Endometrial microvascular endothelial cells (primary cell): ENCODE results near the gene GNB1L. TPM values are rescaled to one million over a fixed set of nuclear protein-coding genes. Genes with fewer than 3 reads are reported as not detected.
"Not testable (repeated sequence)": the region's sequence is repeated elsewhere in the genome, so short reads cannot be mapped to it uniquely, and the experiment has no call there.

Experiments
- in situ Hi-C: cut with HindIII; loops from 2 replicates; pipeline ENCODE4 v1.10.0; 2017; ENCODE audit warnings: low sequenced_read_pairs, low pct_unique_long_range_greater_than_20kb; ENCODE audit errors: inconsistent ontology term
- total RNA-seq: library from RNA; depleted of rRNA; stranded (reverse); fragments of >200 nt; gene quantifications from one replicate; pipeline ENCODE4 v1.2.3, GENCODE V29; 2015; ENCODE audit errors: inconsistent ontology term

The GNB1L gene
- total RNA-seq, 1 donor from 2014 or later: 19.7 TPM

DNA sequence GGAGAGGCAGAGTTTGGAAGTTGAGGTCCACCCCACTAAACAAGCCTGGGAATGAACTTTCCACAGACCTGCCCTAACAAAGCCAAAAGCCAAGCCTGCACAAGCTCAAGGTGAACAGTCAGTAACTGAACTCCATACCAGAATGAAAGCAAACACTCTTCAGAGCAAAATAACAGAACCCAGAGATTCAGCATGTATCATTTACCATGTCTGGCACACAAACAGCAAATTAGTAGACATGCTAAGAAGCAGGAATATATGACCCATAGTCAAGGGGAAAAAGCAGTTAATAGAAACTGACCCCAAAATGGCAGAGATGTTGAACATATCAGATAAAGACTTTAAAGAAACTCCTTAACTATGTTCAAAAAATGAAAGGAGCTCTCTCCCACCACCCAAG is 62.8 kb downstream of the GNB1L start:
- in situ Hi-C loops: no loop called here

- in situ Hi-C loops: no loop called here
Observed at GRCh38 chr22:19791243-19791642, 63.4 kb downstream of the GNB1L start.

GRCh38 chr22:19789828-19790227 is 64.8 kb downstream of the GNB1L start:
- in situ Hi-C loops: no loop called here

DNA sequence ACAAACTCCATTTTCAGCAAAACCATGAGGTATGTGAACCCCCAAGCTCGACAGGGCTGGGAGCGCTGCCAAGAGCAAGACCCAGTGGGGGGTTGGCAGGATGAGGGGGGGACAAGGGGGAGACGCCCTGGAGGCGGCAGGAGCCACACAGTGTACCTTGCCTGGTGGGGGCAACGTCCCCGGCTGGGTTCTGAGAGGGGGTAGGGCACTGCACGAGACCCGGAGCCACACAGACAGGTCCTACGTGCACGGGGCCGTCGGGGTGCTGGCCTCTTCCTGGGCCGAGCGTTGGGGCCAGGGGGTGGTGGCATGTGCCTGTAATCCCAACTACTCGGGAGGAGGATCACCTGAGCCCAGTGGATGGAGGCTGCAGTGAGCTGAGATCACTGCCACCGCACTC is 65.3 kb downstream of the GNB1L start:
- in situ Hi-C loops: no loop called here

GRCh38 chr22:19788661-19789225 is 65.9 kb downstream of the GNB1L start:
- in situ Hi-C loops: no loop called here

GRCh38 chr22:19787849-19788141 is 66.9 kb downstream of the GNB1L start:
- in situ Hi-C loops: no loop called here

DNA sequence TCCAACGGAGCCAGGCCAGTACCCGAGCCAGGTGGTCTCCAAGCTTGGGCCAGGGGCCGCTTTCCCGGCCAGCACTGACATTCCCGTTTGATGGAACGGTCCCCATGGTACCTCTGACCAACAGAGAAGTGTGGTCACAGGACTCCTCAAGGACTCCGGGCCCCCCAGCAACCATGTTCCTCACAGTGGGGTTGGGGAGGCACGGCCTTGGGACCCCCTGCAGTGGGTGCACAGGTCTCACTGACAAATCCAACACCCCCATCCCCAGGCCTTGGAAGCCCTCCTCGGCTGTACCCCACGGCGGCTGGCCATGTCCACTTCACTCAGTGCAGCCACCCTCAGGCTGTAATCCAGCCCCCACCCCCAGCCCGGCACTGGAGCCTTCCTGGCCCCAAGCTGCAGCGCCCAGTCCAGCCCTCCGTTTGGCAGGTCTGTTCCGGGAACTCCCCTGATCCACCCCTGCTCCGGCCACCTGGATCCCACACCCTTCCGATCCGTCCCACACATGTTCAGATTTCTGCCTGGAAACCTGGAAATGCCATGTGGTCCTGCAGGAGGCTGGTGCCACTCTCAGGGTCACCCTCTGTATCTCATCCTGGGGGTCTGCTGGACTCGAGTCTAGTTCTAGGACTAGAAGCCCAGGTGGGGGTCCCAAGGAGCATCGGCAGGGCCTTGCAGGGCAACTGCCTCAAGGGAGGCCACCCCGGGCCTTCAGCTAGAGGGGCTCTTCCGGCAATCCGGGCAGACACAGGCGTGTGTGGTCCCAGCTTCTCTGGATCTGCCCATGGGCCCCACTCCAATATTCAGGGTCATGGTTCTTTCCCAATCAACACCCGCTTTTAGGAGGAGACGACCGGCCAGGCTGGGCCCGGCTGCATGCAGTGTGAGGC is 67.5 kb downstream of the GNB1L start:
- in situ Hi-C loops: no loop called here

DNA sequence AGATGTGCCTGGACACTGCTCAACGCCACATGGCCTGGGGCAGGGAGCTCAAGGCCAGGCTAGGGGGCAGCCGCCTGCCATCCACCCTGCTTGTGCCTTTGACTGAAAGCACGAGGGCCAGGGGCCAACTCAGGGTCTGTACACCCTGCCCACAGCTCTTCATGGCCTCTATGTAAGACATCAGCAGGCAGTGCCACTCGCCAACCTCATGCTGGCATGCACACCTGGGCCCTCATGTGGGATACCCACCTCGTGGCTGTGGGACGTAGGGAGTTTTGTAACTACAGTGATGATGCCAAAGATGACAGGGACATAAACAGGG is 68.4 kb downstream of the GNB1L start:
- in situ Hi-C loops: no loop called here

DNA sequence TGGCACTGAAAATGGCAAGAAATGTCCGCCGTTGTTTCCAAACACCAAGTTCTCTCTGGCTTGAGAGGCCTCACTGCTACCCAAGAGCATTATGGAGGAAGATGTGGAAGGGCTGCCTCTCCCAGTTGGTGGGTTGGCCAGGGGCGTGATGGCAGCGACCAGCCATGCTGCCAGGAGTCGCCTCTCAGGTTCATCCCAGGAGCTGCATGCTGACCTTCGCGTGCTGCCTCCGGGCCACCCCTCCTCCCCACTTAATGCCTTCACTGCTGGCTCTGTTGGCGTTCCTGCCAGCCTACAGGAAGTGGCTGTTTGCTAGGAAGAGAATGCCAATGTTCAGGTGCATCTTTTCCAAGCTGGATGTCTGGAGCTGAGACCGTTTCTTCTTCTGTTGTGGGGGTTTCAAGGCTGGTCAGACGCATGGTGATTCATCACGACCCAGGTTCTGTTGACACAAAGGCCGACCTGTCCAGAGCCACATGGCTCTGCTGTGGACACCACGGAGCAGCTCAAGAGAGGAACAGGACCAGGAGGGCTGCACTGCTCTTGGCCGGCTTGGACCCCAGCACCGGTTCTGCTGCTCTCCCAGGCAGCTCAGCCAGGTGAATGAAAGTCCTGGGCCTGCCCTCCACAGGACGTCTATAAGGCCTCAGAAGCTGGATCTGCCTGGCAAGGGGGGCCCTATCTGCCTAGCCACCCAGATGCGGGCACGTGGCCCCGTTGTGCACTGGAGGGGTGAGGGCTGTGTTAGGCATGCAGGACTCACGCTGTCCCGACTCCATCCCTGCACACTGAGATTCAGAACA is 69.0 kb downstream of the GNB1L start:
- in situ Hi-C loops: no loop called here

DNA sequence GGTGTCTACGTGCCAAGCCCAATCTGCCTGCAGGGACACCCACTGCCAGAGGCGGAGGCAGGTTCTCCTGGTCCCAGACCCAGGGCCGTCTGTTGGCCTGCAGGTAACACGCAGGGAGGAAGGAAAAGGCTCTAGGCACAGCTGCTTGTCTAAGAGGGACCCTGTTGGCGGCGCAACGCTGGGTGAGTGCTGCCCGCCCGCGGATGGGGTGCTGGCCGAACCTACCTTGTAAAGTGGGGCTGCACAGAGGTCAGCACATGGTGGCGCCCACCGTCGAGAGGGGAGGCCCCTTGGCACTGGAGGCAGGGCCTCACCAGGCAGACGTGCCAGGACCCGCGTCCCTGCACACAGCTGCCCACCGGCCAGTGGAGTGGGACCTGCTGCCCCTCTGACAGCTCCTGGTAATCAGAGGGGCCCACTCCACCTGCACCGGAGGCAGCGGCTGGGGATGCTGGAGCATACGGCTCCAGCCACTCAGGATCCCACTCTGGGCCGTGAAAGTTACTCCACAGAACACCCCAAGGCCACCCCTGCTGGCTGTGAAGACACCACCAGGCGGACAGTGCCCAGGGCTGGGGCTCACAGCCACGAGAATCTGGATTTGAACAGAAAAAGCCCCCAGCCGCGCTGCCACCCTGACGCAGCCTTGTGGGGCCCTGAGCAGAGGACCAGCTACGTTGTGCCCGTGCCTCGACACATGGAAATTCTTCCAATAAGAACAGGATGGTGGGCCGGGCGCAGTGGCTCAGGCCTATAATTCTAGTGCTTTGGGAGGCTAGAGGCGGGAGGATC is 70.1 kb downstream of the GNB1L start:
- in situ Hi-C loops: no loop called here

DNA sequence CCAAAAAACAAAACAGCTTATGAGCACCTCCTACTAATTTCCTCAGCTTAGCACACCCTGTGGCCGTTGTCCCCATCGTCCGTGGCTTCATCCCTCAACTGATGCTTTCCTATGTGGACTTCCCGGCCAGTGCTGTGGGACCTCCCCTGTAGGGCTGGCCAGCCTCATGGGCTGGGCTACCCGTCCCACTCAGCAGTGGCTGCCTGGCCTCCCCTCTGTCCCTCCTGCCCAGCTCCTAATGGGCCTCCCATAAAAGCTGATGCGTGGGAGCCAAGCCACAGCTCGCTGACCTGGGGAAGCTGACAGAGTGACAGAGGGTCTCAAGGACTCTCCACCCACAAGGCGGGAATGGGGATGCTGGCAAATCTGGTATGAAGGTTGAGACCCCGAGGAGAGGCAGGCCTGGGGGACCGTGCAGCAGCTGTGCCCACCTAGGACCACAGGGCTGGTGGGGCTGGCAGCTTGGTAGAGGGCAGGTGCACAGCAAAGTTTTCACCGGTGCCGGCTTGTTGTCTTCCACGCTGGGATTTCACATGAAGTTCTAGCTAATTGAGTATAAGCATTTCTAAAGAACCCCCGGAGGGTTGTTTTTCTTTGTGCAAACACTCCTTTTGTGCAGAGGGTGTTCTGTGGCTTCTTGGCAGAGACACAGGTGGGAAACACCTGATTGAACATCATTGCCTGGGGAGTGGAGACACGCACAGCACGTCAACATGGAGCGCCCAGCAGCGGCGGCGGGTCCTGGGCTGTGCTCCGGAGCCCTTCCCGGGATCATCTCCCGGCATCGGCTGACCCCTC is 70.9 kb downstream of the GNB1L start:
- in situ Hi-C loops: no loop called here

- in situ Hi-C loops: no loop called here
Observed at GRCh38 chr22:19782533-19782932, 72.1 kb downstream of the GNB1L start.

DNA sequence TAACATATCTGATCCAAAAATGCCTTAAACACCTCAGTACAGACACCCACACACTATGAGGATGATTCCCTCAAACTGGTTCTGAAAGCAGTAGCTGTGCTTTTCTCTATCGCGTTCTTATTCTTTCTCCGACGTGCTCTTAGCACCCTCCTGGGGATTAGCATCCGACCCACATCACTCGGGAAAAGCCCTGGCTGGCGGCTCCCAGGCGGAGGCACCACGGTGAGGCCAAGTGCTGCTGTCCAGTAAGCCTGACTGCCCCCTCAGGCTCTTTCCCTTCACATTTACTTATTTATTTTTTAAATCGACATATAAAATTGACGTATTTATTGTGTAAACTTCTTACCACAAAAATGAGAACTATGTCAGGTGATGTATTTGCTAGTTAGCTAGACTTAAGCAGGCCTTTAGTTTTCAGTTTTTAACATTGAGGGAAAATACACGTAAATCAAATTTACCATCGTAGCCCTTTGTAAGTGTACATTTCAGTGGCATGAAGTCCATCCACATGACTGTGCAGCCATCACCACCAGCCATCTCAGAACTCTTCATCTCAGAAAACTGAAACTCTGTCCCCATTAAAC is 74.9 kb downstream of the GNB1L start:
- in situ Hi-C loops: no loop called here

DNA sequence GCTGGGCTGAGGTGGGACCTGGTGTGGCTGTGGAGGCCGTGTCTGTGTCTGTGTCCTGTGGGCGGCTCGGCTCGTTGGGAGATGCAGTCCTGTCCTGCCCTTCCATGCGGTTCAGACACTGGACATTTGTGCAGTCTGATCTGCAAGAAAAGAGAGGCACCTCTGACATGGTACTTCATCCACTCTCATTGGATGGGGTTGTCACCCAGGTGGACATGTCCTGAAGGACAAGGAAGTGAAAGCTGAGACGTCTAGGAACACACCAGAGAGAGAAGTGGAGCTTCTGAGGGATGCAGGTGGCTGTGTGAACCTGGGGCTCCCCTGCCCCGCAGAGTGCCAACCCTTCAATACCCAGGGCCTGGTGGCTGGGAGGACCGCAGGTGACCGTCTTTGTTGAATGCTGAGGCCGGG is 75.7 kb downstream of the GNB1L start:
- in situ Hi-C loops: no loop called here

GRCh38 chr22:19777192-19777591 is 77.5 kb downstream of the GNB1L start:
- in situ Hi-C loops: not testable (repeated sequence)

DNA sequence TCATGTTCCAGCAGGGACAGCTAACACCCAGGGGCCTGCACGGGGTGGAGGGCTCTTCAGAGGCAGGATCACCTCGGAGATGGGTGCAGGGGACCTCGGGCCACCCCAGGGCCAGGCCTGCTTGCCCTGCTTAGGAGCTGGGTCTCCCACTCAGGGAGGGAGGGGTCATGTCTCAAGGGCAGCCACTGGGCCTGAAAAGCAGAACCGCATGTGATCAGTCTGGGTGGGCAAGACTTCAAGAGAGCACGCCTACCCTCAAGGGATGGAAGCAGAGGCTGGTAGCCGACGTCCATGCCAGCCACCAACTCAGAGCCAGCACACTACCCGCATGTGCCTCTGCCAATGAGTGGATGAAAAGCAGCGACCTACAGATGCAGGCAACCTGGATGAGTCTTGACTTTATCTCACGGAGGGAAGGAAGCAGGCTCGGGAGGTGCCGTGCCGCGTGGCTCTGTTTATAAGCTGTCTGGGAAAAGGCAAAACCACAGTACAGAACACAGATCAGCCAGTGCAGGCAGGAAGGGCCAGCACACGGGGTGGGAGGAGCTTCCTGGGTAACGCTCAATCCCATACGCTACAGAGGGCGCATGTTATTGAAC is 78.1 kb downstream of the GNB1L start:
- in situ Hi-C loops: no loop called here

DNA sequence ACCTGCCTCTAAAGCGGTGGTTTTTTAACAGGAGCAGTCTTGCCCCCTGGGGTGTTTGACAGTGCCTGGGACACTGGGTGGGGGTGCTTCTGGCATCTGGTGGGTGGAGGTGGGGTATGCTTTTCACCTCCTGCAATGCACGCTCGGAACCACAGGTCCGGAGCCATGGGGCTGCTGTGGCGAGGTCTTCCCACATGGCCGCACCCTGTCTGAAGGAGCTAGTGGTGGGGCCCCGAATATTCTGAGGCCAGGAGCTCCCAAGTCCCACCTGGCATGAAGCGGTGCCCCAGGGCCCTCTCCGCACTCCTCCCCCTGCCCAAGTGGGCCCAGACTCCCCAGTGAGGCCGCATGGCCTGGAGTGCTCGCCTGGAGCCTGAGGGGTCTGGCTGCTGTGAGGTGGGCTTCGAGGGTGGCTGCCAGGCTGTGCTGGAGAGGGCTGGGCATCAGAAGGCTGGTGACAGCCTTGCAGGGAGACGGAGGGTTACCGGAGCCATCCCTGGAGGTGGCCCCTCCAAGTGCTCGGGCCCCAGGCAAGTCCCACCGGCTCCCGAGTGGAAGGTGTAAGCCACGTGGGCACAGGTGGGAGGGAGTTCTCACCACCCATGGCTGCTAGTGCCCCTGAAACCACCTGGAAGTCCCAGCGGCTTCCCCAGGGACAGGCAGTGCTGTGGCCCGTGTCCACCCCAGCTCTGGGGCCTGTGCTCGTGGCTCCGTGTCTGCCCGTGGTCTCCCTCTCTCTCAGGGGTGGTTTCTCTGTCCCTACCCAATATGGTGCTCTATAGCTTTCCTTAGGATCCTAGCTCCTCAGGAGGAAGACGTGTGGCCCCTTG is 79.0 kb downstream of the GNB1L start:
- in situ Hi-C loops: no loop called here
